ENCODE measurements around the gene NFATC3.
"Not testable (repeated sequence)": the region's sequence is repeated elsewhere in the genome, so short reads cannot be mapped to it uniquely, and the experiment has no call there.

NFATC3 gene

GRCh38 chr16:68094614-68094934 lies 9.4 kb downstream of the NFATC3 start:
- no peak overlapping the region for H3K4me3 ChIP-seq (ENCODE audit: low read depth, low read length)
- H3K27me3 ChIP-seq, result no peaks in the 10 kb centered on the region
- no peak for TF ChIP-seq CTCF (IDR thresholded peaks at IDR 0.05; ENCODE audit: low read depth, low read length)
- no peaks in the 10 kb centered on the region for H3K36me3 ChIP-seq
- H3K9me3 ChIP-seq, result no peaks in the 10 kb centered on the region
- no peak for DNase-seq
- H3K4me1 ChIP-seq, result peaks cover 1% of the 10 kb centered on the region; the same call in 1 of the 2 replicates

- no peak for TF ChIP-seq CTCF (IDR thresholded peaks at IDR 0.05; ENCODE audit: low read depth, low read length)
- no peak for DNase-seq
- no peaks in the 10 kb centered on the region for H3K27me3 ChIP-seq
- no peaks in the 10 kb centered on the region for H3K36me3 ChIP-seq
- H3K4me1 ChIP-seq, result no peaks in the 10 kb centered on the region; the same call in 1 of the 2 replicates
- H3K4me3 ChIP-seq (ENCODE audit: low read depth, low read length), result no peak overlapping the region
- H3K9me3 ChIP-seq, result no peaks in the 10 kb centered on the region
Measured at GRCh38 chr16:68096491-68096890, 11.3 kb downstream of the NFATC3 start.

- DNase-seq, result no peak
- no peak for TF ChIP-seq CTCF (IDR thresholded peaks at IDR 0.05; ENCODE audit: low read depth, low read length)
- Histone ChIP-seq H3K36me3 (no peaks in the 10 kb centered on the region), H3K4me3 (ENCODE audit: low read depth, low read length) (no peak overlapping the region), H3K4me1 (no peaks in the 10 kb centered on the region), H3K9me3 (no peaks in the 10 kb centered on the region), H3K27me3 (no peaks in the 10 kb centered on the region)
Measured at GRCh38 chr16:68097088-68097487, 11.9 kb downstream of the NFATC3 start.

GRCh38 chr16:68097895-68098294 lies 12.7 kb downstream of the NFATC3 start:
- Histone ChIP-seq H3K4me3 (ENCODE audit: low read depth, low read length) (no peak overlapping the region), H3K9me3 (no peaks in the 10 kb centered on the region), H3K27me3 (no peaks in the 10 kb centered on the region), H3K4me1 (no peaks in the 10 kb centered on the region), H3K36me3 (no peaks in the 10 kb centered on the region)
- DNase-seq, result no peak
- no peak for TF ChIP-seq CTCF (IDR thresholded peaks at IDR 0.05; ENCODE audit: low read depth, low read length)

GRCh38 chr16:68100488-68100887 lies 15.3 kb downstream of the NFATC3 start:
- DNase-seq, result no peak
- H3K27me3 ChIP-seq, result no peaks in the 10 kb centered on the region
- no peak for TF ChIP-seq CTCF (IDR thresholded peaks at IDR 0.05; ENCODE audit: low read depth, low read length)
- no peaks in the 10 kb centered on the region for H3K9me3 ChIP-seq
- no peaks in the 10 kb centered on the region for H3K4me1 ChIP-seq
- H3K36me3 ChIP-seq, result no peaks in the 10 kb centered on the region
- H3K4me3 ChIP-seq (ENCODE audit: low read depth, low read length), result no peak overlapping the region

- TF ChIP-seq CTCF (IDR thresholded peaks at IDR 0.05; ENCODE audit: low read depth, low read length), result no peak
- Histone ChIP-seq H3K4me3 (ENCODE audit: low read depth, low read length) (no peak overlapping the region), H3K4me1 (no peaks in the 10 kb centered on the region), H3K27me3 (no peaks in the 10 kb centered on the region), H3K9me3 (no peaks in the 10 kb centered on the region; the same call in 1 of the 2 replicates), H3K36me3 (no peaks in the 10 kb centered on the region)
- DNase-seq, result no peak
Measured at GRCh38 chr16:68105611-68106010, 20.4 kb downstream of the NFATC3 start.

- H3K36me3 ChIP-seq; DNase-seq; H3K9me3 ChIP-seq; H3K27me3 ChIP-seq; H3K4me3 ChIP-seq (ENCODE audit: low read depth, low read length); H3K4me1 ChIP-seq: not testable (repeated sequence)
Measured at GRCh38 chr16:68107230-68107928, 22.2 kb downstream of the NFATC3 start.

- H3K9me3 ChIP-seq; H3K4me3 ChIP-seq (ENCODE audit: low read depth, low read length); H3K36me3 ChIP-seq; H3K27me3 ChIP-seq; H3K4me1 ChIP-seq; DNase-seq: not testable (repeated sequence)
Measured at GRCh38 chr16:68109156-68109555, 24.0 kb downstream of the NFATC3 start.

GRCh38 chr16:68110611-68111010 lies 25.4 kb downstream of the NFATC3 start:
- H3K27me3 ChIP-seq; DNase-seq; H3K9me3 ChIP-seq; H3K36me3 ChIP-seq; H3K4me1 ChIP-seq; H3K4me3 ChIP-seq (ENCODE audit: low read depth, low read length): not testable (repeated sequence)
